Panc1 (cell line): ENCODE measurements around the gene TMEM130.

Experiments
- CTCF ChIP-seq: fragments of 450-650 bp; IDR thresholded peaks from 2 replicates; pipeline ENCODE4 v1.5.1; 2017; ENCODE audit warnings: mild to moderate bottlenecking
- POLR2AphosphoS5 ChIP-seq: IDR thresholded peaks from 2 replicates; pipeline ENCODE4 v1.6.1; 2012; ENCODE audit warnings: mild to moderate bottlenecking, low read depth, low read length, moderate library complexity
- REST ChIP-seq, 2 experiments: IDR thresholded peaks; 2 replicates each; pipeline ENCODE4 v1.6.1; 2011 to 2012; ENCODE audit warnings: low read depth in 2 of 2, control low read depth in 1 of 2, low read length in 1 of 2, mild to moderate bottlenecking in 1 of 2, moderate library complexity in 1 of 2; ENCODE audit not compliant: insufficient read depth in 1 of 2
- SIN3A ChIP-seq: IDR thresholded peaks from 2 replicates; pipeline ENCODE4 v1.6.1; 2012; ENCODE audit warnings: low read depth, mild to moderate bottlenecking, low read length, moderate library complexity, borderline replicate concordance; ENCODE audit not compliant: insufficient read depth
- TCF7L2 ChIP-seq: IDR thresholded peaks from 2 replicates; pipeline ENCODE4 v1.6.1; 2011; ENCODE audit warnings: mild to moderate bottlenecking, low read depth, low read length, inconsistent platforms

- TF ChIP-seq CTCF (no peak), POLR2AphosphoS5 (no peak), SIN3A (no peak), TCF7L2 (no peak), REST (IDR thresholded peaks at IDR 0.05; ENCODE audit: insufficient read depth in 1 of 2, low read depth in 2 of 2, low read length in 1 of 2) (no peak)
These were observed 68.8 kb downstream of the TMEM130 start for GRCh38 chr7:98800996-98801395.
